GM18507 (cell line): Measurements from ENCODE around the gene RNF212.

Source experiments
- DNase-seq: peaks from one replicate; pipeline ENCODE4 v3.0.0; 2011; ENCODE audit warnings: low read depth; ENCODE audit not compliant: insufficient read length; ENCODE audit errors: extremely low spot score
- FAIRE-seq: peaks from 2 replicates; lab custom pipeline; 2011; peaks lifted over from hg19 to GRCh38; lab: Jason Lieb, UNC

The RNF212 gene

DNA sequence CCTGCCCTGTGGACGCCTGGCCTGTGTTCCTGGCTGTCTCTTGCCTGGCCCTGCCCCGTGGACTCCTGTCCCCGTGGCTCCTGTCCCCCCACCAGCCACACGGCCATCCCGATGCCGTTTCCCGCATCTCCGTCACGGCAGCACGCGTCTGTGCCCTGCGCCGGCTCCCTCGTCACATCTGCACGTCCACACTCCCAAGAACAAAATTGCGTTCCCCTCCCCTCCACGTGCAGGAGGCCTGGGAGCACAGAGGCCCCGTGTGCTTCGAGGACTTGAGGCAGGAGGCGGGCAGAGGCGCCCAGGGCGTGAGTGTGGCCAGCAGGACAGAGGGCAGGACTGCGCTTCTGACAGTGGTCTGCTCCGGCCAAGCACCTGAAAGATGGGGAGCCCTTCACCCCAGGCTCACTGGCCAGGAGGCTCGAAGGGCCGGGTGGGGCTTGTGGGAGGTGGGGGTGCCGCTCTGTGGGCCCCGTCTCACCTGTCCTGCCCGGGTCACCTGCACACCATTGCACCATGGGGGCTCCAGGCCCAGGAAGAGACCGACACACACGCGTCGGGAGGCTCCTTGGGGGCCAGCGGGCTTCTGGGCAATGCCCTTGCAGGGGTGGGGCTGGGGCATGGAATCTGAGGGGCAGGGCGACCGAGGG, 84.7 kb downstream of the RNF212 start:
- DNase-seq (no peak), FAIRE-seq (no peak)

DNA sequence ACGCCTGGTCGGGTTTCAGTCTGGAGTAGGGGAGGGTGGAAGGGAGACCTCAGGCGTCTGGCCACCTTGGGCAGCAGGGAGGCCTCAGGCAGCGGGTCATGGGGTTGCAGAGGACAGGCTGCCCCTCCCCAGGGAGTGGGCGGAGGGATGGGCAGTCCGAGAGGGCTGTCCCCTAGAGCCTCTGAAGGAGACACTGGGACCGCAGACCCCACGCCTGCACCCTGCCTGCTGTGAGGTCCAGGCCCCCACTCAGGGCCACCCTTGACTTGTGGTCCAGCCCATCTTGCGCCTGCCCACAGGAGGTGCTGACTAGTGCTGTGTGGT, 85.5 kb downstream of the RNF212 start:
- DNase-seq = no peak
- FAIRE-seq = no peak

GRCh38 chr4:1027219-1027914, 86.0 kb downstream of the RNF212 start:
- FAIRE-seq = no peak
- DNase-seq = no peak

GRCh38 chr4:1026115-1026514, 87.2 kb downstream of the RNF212 start:
- FAIRE-seq = peak; percentile 86
- DNase-seq = peak; percentile 70

DNA sequence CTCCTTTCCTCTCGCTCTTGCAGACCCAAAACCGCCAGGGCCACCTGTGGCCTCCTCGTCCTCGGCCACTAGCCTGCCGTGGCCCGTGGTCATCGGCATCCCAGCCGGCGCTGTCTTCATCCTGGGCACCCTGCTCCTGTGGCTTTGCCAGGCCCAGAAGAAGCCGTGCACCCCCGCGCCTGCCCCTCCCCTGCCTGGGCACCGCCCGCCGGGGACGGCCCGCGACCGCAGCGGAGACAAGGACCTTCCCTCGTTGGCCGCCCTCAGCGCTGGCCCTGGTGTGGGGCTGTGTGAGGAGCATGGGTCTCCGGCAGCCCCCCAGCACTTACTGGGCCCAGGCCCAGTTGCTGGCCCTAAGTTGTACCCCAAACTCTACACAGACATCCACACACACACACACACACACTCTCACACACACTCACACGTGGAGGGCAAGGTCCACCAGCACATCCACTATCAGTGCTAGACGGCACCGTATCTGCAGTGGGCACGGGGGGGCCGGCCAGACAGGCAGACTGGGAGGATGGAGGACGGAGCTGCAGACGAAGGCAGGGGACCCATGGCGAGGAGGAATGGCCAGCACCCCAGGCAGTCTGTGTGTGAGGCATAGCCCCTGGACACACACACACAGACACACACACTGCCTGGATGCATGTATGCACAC, 88.3 kb downstream of the RNF212 start:
- FAIRE-seq = no peak

DNA sequence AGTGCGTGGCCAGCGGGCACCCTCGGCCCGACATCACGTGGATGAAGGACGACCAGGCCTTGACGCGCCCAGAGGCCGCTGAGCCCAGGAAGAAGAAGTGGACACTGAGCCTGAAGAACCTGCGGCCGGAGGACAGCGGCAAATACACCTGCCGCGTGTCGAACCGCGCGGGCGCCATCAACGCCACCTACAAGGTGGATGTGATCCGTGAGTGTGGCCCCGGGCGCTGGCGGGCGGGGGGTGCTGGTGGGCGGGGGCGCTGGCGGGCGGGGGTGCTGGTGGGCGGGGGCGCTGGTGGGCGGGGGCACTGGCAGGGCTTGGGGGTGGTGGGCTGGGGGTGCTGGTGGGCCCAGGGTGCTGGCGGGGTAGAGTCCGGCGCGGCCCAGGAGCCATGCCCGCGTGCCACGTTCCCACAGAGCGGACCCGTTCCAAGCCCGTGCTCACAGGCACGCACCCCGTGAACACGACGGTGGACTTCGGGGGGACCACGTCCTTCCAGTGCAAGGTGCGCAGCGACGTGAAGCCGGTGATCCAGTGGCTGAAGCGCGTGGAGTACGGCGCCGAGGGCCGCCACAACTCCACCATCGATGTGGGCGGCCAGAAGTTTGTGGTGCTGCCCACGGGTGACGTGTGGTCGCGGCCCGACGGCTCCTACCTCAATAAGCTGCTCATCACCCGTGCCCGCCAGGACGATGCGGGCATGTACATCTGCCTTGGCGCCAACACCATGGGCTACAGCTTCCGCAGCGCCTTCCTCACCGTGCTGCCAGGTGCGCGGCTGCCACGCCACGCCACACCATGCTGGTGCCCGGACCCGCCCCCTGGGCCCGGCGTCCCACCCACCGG, 89.2 kb downstream of the RNF212 start:
- FAIRE-seq = no peak
- DNase-seq = no peak

More for the DNA sequence above, 88.3 kb downstream of the RNF212 start:
- no peak for DNase-seq

GRCh38 chr4:1023075-1023640, 90.2 kb downstream of the RNF212 start:
- FAIRE-seq (no peak), DNase-seq (no peak)

DNA sequence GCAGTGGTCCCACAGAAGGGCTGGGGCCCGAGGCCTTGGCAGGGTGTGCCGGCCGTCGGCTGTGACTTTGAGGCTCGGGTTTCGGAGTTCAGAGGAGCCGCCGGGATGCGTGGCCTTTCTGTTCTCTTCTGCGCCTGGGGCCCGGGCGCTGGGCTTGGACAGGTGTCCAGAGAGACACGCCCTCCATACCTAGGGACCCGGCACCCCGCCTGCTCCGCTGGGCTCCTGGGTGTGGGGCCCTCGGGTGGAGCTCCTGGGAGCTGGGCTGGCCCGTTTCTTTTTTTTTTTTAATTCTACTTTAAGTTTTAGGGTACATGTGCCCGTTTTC, 90.7 kb downstream of the RNF212 start:
- FAIRE-seq = no peak

DNA sequence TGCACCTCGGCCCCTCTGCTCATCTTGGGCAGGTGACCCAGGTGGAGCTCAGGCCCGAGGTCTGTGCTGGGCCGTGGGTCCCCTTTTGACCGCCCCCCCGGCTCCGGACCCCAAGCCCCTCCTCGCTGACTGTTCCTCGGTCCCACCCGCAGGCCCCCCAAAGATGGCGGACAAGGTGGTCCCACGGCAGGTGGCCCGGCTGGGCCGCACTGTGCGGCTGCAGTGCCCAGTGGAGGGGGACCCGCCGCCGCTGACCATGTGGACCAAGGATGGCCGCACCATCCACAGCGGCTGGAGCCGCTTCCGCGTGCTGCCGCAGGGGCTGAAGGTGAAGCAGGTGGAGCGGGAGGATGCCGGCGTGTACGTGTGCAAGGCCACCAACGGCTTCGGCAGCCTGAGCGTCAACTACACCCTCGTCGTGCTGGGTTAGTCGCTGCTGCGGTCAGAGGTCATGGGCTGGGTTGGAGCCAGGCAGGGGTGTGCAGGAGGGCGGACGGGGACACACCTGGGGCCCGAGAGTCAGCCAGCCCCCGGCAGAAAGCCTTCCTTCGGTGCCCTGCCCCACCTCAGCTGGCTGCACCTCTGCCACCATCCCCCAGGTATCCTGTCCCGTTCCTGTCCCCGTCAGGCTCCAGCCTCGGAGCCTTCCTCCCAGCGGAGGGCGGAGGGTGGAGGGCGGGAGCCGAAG, 91.2 kb downstream of the RNF212 start:
- no peak for FAIRE-seq

More for the DNA sequence above, 90.7 kb downstream of the RNF212 start:
- no peak for DNase-seq

More for the DNA sequence above, 91.2 kb downstream of the RNF212 start:
- no peak for DNase-seq
